Adipose tissue (tissue), 3 donors: ENCODE results near the gene GABRG3. TPM values are rescaled to one million over a fixed set of nuclear protein-coding genes. Genes with fewer than 3 reads are reported as not detected.

ENCODE experiments used
- H3K27ac ChIP-seq: one replicate; pipeline ENCODE4 v1.5.1; 2013; ENCODE audit warnings: low read depth, low read length
- WGBS, 3 donors: extraction: QIAGEN DNeasy Blood & Tissue Kit; methylation state at CpG; one replicate each; pipeline ENCODE4 v1.1.7; 2013; 5-methylcytosine and 5-hydroxymethylcytosine counted together
- polyA plus RNA-seq, 3 donors: library from polyadenylated mRNA; stranded (reverse); fragments of 200-250 nt; gene quantifications; one replicate each; pipeline ENCODE4 v1.2.3, GENCODE V29; 2013
- donor health status: healthy with polysubstance abuse.
- donor health status: Bipolar disorder and iron deficiency.
- donor health status: healthy.

GABRG3 gene
- polyA plus RNA-seq, 3 donors: not detected

DNA sequence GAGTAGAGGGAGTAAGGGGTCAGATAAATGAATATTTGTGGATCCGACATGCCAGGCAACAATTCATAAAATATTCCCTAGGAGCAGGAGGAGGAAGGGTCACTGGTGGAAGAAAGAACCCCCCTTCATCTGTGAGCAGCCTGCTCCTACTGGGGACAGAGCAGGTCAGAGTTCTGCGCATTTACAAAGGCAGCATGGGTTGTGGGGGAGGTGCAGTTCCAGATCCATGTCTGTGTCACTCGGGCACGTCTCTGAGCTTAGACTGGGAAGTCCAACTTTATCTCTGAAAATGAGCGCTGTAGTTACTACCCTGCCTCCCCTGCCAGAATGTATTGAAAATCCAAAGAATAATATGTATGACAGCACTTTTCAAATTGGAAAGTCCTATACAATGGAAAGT is 115.2 kb downstream of the GABRG3 start:
- 55 to 64% (median 58%) methylated on average over 5 of the region's 5 CpGs for WGBS, 3 donors
- H3K27ac ChIP-seq: no peak overlapping the region

DNA sequence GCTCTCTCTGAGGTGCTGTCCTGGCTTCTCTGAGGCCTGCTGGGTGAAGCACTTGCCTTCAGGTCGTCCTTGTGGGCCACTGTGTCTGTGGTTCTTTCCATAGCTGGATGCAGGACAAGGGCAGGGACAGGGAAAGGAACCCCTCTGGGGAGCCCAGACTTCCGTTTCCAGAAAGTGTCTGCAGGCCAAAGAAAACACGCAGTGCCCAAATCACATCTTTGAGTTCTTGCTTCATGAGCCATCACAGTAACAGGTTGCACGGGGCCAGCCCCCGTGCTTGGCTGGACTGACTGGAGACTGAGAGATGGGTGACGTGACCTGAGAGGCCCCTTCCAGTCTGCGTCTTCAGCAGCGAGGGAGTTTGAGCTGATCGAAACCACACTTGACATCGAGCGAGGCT is 115.8 kb downstream of the GABRG3 start:
- WGBS, 3 donors: 67 to 71% (median 71%) methylated on average over 11 of the region's 11 CpGs
- H3K27ac ChIP-seq: no peak overlapping the region

DNA sequence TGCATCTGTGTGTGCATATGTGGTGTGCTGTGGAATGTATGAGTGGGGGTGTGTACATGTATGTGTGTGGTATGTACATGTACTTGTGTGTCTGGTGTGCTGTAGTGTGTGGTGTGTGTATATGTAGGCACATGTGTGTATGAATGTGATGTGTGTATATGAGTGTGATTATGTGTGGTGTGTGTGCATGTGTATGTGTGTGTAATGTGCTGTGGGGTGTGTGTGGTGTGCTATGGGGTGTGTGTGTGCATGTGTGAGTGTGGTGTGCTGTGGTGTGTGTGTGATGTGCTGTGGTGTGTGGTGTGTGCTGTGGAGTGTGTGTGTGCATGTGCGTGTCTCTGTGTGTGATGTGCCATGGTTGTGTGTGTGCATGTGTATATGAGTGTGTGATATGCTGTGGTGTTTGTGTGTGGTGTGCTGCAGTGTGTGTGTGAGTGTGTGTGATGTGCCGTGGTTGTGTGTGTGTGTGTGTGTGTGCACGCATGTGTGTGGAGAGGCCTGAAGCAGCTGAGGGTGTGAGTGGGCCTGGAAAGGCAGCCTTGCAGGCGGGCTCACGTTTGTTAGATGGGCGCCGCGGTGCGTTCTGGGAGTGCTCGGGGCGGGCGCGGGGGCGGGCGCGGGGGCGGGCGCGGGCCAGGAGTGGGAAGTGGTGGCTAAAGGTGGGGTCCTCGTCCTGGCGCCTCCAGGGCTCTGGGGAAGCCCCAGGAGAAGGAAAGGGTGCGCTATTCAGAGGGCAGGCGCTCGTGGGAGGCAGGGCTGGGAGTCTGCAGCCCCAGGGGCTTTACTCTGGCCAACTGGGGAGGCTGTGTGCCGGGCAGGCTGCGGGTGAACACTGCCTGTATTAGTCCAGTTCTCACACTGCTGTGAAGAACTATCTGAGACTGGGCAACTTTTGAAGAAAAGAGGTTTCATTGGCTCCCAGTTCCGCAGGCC is 116.9 kb downstream of the GABRG3 start:
- WGBS, 3 donors: 92 to 94% (median 93%) methylated on average over 23 to 27 of the region's 27 CpGs
- no peak overlapping the region for H3K27ac ChIP-seq

- no peak overlapping the region for H3K27ac ChIP-seq
- WGBS, 3 donors: 87 to 92% (median 91%) methylated on average over 21 of the region's 21 CpGs
These were observed 117.7 kb downstream of the GABRG3 start for GRCh38 chr15:27088584-27089232.

GRCh38 chr15:27089233-27089586 is 118.2 kb downstream of the GABRG3 start:
- no peak overlapping the region for H3K27ac ChIP-seq
- 85 to 94% (median 89%) methylated on average over 8 of the region's 8 CpGs for WGBS, 3 donors

- 88 to 95% (median 92%) methylated on average over 5 of the region's 5 CpGs for WGBS, 3 donors
- H3K27ac ChIP-seq: no peak overlapping the region
These were observed 118.7 kb downstream of the GABRG3 start for GRCh38 chr15:27089676-27090075.

DNA sequence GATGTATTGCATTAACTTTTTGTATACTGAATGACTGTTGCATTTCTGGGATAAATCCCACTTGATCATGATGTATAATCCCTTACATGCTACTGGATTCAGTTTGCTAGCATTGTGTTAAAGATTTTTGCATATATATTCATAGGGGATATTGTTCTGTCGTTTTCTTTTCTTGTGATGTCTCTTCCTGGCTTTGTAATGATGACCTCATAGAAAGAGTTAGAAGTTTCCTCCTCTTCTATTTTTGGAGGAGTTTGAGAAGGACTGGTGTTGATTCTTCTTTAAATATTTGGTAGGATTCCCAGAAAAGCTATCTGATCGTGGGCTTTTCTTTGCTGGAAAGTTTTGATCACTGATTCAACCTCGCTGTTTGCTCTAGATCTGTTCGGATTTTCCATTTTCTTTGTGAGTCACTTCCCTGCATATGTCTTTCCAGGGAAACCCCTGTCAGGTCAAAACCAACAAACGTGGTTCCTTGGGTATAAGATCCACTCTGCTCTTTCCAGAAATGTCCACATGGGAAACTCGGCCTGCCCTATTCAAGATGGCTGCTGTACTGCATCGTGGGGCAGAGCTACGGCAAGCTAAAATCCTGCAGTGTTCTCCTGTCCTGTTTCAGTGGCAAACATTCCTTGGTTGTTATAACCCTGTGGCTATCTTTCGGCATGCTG is 120.4 kb downstream of the GABRG3 start:
- 55 to 64% (median 60%) methylated on average over 9 of the region's 9 CpGs for WGBS, 3 donors
- no peak overlapping the region for H3K27ac ChIP-seq

DNA sequence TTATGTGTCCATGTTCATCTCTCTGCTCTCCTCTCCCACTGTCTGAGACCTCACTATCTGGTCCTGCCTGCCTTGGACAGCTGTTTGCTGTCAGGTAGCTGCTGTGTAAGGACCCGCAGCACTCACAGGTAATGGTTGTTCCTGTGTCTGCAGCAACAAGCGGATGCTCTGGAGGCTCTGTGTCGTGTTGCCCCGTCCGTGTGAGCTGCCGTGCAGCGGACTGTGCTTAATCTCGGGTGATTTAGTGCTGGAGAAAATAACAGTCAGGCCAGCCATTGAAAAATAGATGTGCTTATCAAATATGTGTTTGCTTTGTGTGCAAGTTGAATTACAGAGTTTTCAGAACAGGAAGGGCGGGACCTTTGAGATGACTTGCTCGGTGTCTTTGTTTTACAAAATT is 121.4 kb downstream of the GABRG3 start:
- WGBS, 3 donors: 69 to 74% (median 73%) methylated on average over 10 of the region's 10 CpGs
- H3K27ac ChIP-seq: no peak overlapping the region

GRCh38 chr15:27094235-27094634 is 123.3 kb downstream of the GABRG3 start:
- WGBS, 3 donors: 54 to 72% (median 56%) methylated on average over 1 of the region's 1 CpG
- no peak overlapping the region for H3K27ac ChIP-seq

DNA sequence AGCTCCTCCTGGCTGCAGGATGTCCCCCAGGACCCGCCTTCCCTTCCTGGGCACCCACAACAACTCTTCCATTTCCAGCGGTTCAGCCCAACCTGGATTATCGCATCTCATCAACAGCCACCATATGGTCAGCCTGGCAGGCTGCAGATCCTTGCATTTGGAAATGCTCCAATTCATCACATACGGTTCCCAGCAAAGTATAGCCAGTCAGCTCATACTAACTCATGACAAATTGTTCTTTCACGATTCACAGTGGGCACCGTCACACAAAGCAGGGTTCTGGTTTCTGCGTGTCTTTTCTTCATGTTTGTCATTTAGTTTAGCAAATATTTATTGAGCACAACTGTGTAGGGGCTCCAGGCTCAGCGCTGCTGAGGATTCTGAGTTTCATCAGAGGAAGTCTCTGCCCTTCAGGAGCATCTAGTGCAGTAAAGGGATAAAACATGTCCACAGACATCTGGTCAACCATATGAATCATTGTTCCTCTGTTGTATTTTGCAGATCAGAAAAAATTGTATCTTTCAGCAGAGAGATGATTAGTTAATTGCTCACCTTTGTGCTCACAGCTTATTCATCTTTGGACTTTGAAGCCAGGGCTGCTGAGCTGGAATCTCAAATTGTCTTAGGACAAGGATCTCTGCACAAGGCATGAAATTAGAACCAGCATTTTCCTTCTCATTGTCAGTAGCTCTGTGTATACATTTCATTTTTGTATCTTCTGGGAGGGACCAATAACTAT is 125.1 kb downstream of the GABRG3 start:
- 31 to 57% (median 52%) methylated on average over 8 of the region's 8 CpGs for WGBS, 3 donors

DNA sequence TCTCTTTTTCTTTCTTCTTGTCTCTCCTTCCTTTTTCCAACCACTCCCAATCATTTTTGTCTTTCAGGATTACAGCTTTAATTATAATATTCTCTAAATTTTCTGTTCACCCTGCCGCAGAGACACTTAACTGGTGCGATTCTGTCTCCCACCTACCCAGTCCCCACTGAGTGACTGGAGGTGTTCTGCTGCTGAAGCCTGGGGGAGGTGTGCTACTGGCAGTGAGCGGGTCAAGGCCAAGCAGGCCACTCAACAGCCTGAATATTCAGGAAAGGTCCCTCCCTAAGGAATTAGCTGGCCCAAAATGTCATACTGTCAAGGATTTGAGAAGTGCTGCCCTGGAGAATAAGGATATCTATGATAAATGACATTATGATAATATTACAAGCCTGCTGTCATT is 126.5 kb downstream of the GABRG3 start:
- H3K27ac ChIP-seq: no peak overlapping the region
- WGBS, 3 donors: 82 to 87% (median 86%) methylated on average over 3 of the region's 3 CpGs

More for the DNA sequence above, 125.1 kb downstream of the GABRG3 start:
- H3K27ac ChIP-seq: no peak overlapping the region

DNA sequence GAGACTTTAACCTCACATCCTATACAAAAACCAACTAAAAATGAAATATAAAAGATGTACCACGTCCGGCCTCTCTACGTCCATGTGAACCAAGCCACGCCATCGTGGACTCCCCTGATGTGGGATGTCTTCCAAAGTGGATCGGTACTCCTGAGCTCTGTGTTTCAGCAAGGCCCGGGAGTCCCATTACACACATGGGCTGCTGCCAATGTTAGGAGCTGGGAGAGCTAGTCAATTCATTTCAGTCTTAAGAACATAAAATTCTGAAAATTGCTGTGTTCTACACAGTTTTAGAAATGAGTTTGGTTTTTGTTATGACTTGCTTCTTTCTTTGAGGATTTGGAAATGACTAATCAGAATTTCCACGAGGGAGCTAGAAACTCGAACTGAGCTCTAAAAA is 131.0 kb downstream of the GABRG3 start:
- no peak overlapping the region for H3K27ac ChIP-seq
- 76 to 82% (median 78%) methylated on average over 9 of the region's 9 CpGs for WGBS, 3 donors

DNA sequence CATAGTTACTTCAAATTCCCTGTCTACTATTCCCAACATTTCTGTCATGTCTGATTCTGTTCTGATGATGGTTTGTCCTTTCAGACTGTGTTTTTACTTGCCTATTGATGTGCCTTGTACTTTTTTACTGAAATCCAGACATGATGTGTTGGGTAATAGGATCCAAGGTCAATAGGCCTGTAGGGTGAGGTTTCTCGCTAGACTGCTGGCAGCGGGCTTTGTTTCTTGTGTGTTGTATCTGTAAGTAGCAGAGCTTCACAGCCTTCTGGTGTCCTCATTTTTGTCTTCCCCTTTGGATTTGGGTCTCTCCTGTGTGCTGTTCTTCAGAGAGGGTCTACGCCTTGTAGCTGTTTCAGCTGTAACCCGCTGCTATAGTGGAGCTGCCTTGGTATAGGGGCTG is 140.3 kb downstream of the GABRG3 start:
- WGBS, 3 donors: 88 to 95% (median 93%) methylated on average over 4 of the region's 4 CpGs

DNA sequence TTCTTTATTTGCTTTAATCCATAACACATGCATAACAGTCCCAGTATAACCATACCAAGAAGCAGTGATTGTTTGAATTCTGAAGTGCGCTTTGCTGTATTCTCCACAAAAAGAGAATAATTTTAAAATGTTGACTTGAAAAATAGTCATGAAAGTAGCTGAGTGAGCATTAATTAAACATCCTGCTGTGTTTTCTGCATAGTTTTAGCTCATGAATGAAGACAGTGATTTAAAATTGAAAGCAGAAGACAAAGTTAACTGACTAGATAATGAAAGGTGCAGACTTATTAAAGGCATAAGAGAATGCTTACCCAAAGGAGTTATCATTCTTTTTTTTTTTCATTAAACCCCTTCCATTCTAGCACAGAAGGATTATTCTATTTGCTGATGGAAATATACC is 143.5 kb downstream of the GABRG3 start:
- 90 to 100% (median 100%) methylated on average over 1 of the region's 1 CpG for WGBS, 3 donors
- H3K27ac ChIP-seq: no peak overlapping the region

More for the DNA sequence above, 140.3 kb downstream of the GABRG3 start:
- H3K27ac ChIP-seq: no peak overlapping the region

GRCh38 chr15:27119695-27120266 is 148.8 kb downstream of the GABRG3 start:
- H3K27ac ChIP-seq: no peak overlapping the region
- 50 to 63% (median 52%) methylated on average over 5 of the region's 5 CpGs for WGBS, 3 donors

DNA sequence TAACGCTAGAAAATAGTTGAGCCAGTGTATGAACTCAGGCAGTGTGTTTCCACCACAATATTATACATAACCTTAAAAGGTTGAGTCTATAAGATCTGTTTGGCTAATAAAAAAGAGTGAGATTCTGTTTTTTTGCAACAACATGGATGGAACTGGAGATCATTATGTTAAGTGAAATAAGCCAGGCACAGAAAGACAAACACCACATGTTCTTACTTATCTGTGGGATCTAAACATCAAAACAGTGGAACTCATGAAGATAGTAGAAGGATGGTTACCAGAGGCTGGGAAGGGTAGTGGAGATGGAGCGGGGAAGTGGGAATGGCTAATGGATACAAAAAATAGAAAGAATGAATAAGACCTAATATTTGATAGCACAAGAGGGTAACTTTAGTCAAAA is 150.7 kb downstream of the GABRG3 start:
- 70 to 81% (median 77%) methylated on average over 2 of the region's 2 CpGs for WGBS, 3 donors
- no peak overlapping the region for H3K27ac ChIP-seq

- no peak overlapping the region for H3K27ac ChIP-seq
- 87 to 90% (median 88%) methylated on average over 6 of the region's 6 CpGs for WGBS, 3 donors
These were observed 152.3 kb downstream of the GABRG3 start for GRCh38 chr15:27123291-27123690.

- WGBS, 3 donors: 73 to 81% (median 75%) methylated on average over 7 of the region's 7 CpGs
- no peak overlapping the region for H3K27ac ChIP-seq
These were observed 152.8 kb downstream of the GABRG3 start for GRCh38 chr15:27123808-27124207.
